ENCODE measurements around the gene MRAP. TPM values are rescaled to one million over a fixed set of nuclear protein-coding genes. Genes with fewer than 3 reads are reported as not detected.

MRAP gene
- total and polyA plus RNA-seq, 9 of the 15 experiments (the other 6 are each of a cell fraction or from before 2014, with no cell fraction given): 0.63 to 2.3 TPM; not detected in 7

GRCh38 chr21:32278103-32278502, 20.6 kb upstream of the MRAP start (continued):
- TF ChIP-seq, protein P1, sequence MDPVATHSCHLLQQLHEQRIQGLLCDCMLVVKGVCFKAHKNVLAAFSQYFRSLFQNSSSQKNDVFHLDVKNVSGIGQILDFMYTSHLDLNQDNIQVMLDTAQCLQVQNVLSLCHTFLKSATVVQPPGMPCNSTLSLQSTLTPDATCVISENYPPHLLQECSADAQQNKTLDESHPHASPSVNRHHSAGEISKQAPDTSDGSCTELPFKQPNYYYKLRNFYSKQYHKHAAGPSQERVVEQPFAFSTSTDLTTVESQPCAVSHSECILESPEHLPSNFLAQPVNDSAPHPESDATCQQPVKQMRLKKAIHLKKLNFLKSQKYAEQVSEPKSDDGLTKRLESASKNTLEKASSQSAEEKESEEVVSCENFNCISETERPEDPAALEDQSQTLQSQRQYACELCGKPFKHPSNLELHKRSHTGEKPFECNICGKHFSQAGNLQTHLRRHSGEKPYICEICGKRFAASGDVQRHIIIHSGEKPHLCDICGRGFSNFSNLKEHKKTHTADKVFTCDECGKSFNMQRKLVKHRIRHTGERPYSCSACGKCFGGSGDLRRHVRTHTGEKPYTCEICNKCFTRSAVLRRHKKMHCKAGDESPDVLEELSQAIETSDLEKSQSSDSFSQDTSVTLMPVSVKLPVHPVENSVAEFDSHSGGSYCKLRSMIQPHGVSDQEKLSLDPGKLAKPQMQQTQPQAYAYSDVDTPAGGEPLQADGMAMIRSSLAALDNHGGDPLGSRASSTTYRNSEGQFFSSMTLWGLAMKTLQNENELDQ (CRISPR knock-in tag; IDR thresholded peaks at IDR 0.05; ENCODE audit: borderline replicate concordance): 0 out of 2 replicates have a peak, but pooled peaks have one; percentile 44

GRCh38 chr21:32278518-32279376, 19.9 kb upstream of the MRAP start, which contains the start of gene MIS18A:
Gene MIS18A, minus strand, starts transcription at chr21:32279049. Its CDS starts 35 bp downstream, at chr21:32279014.
- Histone ChIP-seq H3K4me1 (replicated peaks in 1 of 2; ENCODE audit: control insufficient read depth in 2 of 2, insufficient read depth in 2 of 2, low read length in 2 of 2) (peaks cover 3 to 16% of the 10 kb centered on the region in 2 experiments; a peak in 4 of 5 replicates), H3K79me2 (ENCODE audit: control insufficient read depth, insufficient read depth, low read length) (peaks cover 38% of the 10 kb centered on the region), H3K4me3 (peak within 1 kb of the TSS; percentile 76), H3K9me1 (ENCODE audit: control insufficient read depth, insufficient read depth, low read length) (no peaks in the 10 kb centered on the region), H3K27me3 (ENCODE audit: control insufficient read depth in 2 of 2, insufficient read depth in 2 of 2, low read length in 2 of 2) (no peaks in the 10 kb centered on the region), H2AFZ (ENCODE audit: low read depth, low read length) (peak within 1 kb of the TSS; percentile 95), H3K4me2 (ENCODE audit: insufficient read depth, low read length) (peak within 1 kb of the TSS; percentile 83), H3K27ac (ENCODE audit: extremely low read depth, low read depth, low read length) (peak within 1 kb of the TSS; percentile 64), H3K9ac (ENCODE audit: insufficient read depth in 1 of 2, low read depth in 2 of 2, low read length in 2 of 2) (peak within 1 kb of the TSS; percentile 59 to 94), H3K9me3 (replicated peaks; ENCODE audit: control insufficient read depth, insufficient read depth, low read depth, low read length) (no peaks in the 10 kb centered on the region), H3K36me3 (ENCODE audit: control insufficient read depth, insufficient read depth, low read length) (peaks cover 23% of the 10 kb centered on the region), H4K20me1 (replicated peaks; ENCODE audit: control insufficient read depth, insufficient read depth, low read length) (no peaks in the 10 kb centered on the region)
- intact Hi-C loops (cut with micrococcal nuclease) (no loop called here), in situ Hi-C loops (cut with MboI) (no loop called here)
- TSS peak; percentile 54 for BruUV-seq (replicated peaks)
- DNase-seq (ENCODE audit: extremely low read depth in 1 of 4, low spot score in 3 of 4): peak; percentile 98 to 99 (median 98)
- peak; percentile 96 for ATAC-seq
- WGBS (ENCODE audit: insufficient coverage, low coverage, missing lambda C conversion rate): 1% methylated on average over 50 of the region's 69 CpGs
- ChIA-PET CTCF (ENCODE audit: low intra/inter-chr PET ratio) (no interaction called here), POLR2A (interaction anchor here (0.5 to 1.2 kb wide), 4 partner anchors 12 to 630 kb away, joined by 3 to 4 read pairs (median 3); partner anchors contain the start of gene MRAP)
- FAIRE-seq: peak; percentile 86
- TF ChIP-seq ZNF121 (CRISPR knock-in tag; conservative IDR thresholded peaks at IDR 0.05): no peak
- peak; percentile 76 for TF ChIP-seq MYC (IDR thresholded peaks at IDR 0.05; ENCODE audit: low read depth, low read length)
- TF ChIP-seq MYC (CRISPR knock-in tag; IDR thresholded peaks at IDR 0.05; ENCODE audit: borderline replicate concordance, low read depth): no peak
- peak; percentile 79 for TF ChIP-seq NEUROD1 (IDR thresholded peaks at IDR 0.05; ENCODE audit: borderline replicate concordance, low read depth, low read length, partially characterized antibody)
- TF ChIP-seq CREM (IDR thresholded peaks at IDR 0.05; ENCODE audit: low read depth): peak; percentile 34; the same call in 1 of the 2 replicates
- TF ChIP-seq NBN (IDR thresholded peaks at IDR 0.05; ENCODE audit: low read depth): peak; percentile 70; the same call in 1 of the 2 replicates
- peak; percentile 84; the same call in 1 of the 2 replicates for TF ChIP-seq RNF2 (IDR thresholded peaks at IDR 0.05)
- TF ChIP-seq UBTF (IDR thresholded peaks at IDR 0.05; ENCODE audit: borderline replicate concordance in 1 of 2, low read depth in 2 of 2, low read length in 2 of 2): peak; percentile 79 to 87; a peak in 3 of 4 replicates
- TF ChIP-seq POLR2B (IDR thresholded peaks at IDR 0.05; ENCODE audit: low read depth, partially characterized antibody): peak; percentile 99
- peak; percentile 81 for TF ChIP-seq VEZF1 (CRISPR knock-in tag; IDR thresholded peaks at IDR 0.05)
- no peak for TF ChIP-seq EWSR1 (IDR thresholded peaks at IDR 0.05; ENCODE audit: borderline replicate concordance, low read depth, partially characterized antibody)

All from K562 (cell line).